ENCODE measurements around the gene NREP.
"Not testable (repeated sequence)": the region's sequence is repeated elsewhere in the genome, so short reads cannot be mapped to it uniquely, and the experiment has no call there.

NREP gene

DNA sequence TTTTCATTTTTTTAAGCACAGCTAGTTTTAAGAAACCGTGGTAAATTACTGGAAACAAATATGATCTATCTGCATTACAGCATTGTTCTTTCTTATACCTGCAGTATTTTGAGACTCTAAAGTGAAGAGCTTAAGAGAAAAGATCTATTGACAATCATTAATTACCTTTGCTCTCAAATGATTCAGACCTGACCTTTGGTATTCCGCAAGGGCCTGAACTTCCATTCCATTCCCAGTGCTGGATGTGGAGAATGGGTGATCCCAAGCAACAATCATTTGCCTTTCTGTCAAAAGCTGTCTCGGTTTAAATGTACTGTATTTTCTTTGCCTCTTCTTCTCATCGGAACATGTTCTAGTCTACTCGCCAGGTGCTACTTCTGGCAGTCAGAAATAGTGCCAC, 18.9 kb downstream of the NREP start:
- DNase-seq (ENCODE audit: low read depth): no peak

DNA sequence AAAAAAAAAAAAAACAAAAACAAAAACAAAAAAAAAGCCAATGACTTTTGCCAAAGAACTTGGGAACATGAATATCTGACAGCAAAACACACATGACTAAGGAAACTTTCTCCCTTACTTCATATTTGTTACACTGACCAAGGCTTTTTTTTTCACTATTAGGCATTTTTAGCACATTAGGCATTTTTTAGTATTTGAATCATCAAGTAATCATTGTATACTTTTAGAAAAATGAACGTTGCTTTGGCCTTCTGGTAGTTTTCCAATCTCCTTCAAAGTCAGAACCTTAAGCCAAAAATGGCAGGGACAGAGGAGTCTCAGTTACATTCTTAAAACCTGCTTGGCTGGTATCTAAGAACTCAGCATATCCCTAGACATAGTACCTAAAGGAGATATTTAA, 19.3 kb downstream of the NREP start:
- DNase-seq (ENCODE audit: low read depth): no peak

DNA sequence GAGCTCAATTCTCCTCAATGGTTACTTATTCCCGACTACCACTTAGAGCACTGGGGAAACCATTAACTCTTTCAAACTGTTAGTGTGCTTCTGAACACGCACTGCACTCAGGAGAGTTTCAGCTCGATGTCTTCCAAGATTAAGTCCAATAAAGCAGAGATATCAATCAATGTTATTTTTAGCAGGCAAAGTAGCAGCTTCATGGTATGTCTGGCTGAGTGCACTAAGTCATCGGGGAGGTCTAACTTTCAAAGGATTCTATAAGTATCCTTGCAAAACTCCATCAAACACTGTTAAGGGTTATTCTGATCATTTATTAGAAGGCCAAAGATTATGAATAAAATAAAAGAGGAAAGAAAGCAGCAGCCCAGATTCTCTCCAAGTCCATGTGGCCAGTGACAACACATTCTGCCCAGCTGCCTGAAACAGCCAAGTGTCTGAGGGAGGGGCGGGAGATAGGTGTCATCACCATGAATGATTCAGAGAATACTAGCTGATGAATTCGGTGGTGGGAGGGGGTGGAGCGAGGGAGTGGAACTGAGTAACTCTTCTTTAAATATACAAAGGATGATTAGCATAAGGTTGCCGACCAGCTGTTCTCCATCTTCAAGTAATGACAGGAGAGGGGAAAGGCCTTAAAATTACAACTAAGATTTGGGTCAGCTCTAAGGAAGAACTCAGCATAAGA, 21.3 kb downstream of the NREP start:
- DNase-seq (ENCODE audit: low read depth): peak; percentile 36

DNA sequence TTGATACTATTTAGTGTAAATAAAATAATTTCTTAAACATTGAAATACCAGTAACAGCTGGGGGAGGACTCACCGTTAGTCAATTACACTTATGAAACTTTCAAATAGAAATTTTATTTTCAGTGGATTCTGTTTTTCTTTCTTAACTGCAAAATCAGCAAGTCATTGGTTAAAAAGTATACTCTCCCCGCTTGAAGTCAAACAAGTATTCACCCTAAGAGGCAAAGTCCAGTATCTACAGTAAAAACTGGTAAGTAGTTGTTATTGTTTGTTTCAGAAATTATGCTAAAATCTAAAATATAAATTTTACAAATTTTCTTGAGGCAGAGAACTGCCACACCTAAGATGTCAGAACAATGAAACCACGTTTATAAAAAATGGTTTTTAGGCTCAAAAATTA, 22.4 kb downstream of the NREP start:
- no peak for DNase-seq (ENCODE audit: low read depth)

DNA sequence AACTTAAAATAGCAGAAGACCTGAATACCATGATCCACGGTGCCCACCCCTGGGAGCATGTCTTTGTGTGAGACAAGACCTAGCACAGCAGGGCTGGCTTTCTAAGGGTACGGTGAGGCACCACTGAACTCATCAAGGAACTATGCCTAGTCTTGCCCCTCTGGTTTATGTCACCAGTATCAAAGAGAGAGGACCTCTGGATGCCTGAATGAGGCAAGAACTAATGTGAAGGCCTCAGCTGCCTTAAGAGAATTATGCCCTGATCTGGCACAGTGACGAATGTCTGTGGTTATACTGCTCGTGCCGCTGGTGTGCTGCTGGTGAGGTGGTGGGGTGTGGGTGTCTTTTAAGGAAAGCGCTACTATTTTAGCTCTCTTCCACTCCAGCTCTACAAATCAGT, 23.0 kb downstream of the NREP start:
- no peak for DNase-seq (ENCODE audit: low read depth)

DNA sequence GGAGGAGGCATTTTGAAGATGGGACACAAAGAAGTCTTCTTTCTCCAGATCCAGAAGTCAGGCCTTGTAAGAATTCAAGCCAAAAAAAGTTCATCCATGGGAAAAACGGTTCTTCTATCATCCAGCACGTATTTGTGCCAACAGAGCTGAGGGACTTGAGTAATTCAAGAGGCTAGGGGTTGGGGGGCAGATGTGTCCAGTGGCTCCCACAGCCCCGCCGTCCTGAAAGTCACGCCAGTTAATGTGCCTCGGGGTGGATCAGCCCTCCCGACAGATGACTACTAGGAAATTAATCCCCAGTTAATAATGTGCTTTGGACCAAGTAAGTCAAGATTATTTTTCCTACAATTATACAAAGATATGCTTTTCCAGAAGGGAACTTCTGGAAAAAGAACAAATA, 23.4 kb downstream of the NREP start:
- DNase-seq (ENCODE audit: low read depth): no peak

DNA sequence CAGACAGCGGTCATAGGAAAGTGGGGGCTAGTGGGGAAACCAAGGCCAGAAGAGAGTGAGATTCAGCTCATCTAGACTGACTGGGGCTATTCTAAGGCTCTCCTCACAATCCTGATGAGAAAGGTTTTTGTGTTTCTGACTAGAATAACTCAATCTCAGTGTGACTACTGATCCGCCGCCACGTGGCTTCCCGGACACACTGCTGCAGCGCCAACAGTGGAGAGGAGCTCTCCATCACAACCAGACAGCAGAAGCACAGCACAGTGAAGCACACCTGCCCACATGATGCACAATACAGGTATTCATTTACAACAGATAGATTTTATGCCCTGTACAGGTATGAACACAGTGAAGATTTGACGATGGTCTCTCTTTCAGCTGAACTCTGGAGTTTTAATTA, 25.4 kb downstream of the NREP start:
- DNase-seq (ENCODE audit: low read depth): no peak

DNA sequence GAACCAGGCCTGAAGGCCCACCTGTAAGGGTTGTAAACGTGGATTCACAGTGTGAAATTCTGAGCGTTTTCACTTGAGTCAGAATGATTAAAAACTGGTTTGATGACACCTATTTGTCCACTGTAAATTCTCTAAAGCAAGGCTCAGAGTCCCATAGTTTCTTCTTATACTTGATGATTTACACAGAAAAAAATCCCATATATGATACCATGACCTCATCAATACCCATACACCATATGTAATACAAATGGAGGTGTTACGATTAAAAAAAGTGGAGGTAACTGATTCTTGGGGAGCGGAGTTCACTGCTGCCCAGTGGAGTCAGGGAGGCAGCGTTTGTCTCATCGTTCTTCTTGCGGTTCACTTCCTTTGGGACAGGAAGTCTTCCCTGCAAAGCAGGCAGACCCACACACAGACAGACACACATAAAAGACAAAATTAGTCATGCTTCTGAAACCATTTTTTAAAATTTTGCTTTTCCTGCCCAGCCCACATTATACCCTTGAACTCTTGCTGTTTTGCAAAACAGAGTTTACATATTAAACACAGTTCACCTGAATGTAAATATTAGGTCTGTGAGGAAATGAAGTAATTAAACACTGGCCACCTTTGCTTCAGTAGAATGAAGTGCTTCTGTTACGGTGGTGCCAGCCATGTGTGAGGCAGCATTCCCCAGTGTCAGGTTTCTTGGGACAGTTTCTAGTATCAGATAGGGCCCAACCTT, 26.2 kb downstream of the NREP start:
- DNase-seq (ENCODE audit: low read depth): no peak

DNA sequence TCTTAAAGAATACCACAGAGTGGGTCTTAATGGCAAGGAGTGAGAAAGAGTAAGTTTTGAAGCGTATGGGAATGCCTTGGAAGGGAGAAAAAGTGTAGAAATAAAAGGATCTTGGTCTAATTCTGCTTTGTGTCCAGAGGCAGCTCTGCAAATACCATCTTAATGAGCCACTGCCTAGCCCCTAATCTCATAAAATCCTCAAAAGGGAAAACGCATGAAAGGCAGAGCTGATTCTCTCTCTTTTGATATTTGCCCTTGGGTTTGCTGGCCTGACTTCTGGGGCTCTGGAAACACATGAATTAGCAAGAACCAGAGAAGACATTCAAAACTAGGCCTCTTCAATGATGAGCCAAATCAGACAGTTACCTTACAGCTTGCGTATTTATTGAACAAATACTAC, 28.1 kb downstream of the NREP start:
- no peak for DNase-seq (ENCODE audit: low read depth)

DNA sequence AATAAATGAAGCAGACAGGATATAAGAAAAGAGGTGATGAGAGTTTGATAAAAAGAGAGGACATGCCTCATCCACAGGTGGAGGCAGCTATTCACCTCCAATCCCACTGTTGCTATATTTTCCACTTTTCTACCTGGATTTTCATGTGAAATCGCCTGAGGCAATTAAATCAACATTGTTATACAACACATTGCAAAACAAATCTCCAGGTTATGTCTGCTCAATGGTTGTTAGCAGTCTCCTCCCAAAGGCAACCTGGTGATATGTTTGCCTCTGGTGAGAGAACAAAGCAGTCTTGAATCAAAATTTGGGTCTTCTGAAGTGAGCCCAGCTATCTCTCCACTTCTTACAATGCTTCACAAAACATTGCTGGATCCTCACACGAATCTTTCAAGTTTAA, 30.0 kb downstream of the NREP start:
- DNase-seq (ENCODE audit: low read depth): no peak

DNA sequence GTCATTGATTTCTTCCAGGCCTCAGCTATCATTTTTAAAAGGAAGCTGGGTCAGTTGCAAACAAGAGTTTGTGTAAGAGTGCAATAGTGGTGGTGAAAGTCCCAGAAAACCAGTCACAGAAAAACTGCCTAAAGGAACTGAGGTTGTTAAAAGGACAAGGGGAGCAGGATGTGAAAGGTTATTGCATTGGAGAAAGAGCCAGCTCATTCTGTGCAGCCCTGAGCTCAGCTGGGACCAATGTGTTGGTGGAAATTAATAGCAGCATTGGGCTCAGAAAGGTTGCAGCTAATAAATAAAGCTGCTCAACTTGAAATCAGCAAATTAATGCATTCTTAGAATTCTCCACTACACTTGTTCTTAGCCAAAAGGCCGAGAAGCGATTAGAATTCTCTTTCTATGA, 34.9 kb downstream of the NREP start:
- no peak for DNase-seq (ENCODE audit: low read depth)

DNA sequence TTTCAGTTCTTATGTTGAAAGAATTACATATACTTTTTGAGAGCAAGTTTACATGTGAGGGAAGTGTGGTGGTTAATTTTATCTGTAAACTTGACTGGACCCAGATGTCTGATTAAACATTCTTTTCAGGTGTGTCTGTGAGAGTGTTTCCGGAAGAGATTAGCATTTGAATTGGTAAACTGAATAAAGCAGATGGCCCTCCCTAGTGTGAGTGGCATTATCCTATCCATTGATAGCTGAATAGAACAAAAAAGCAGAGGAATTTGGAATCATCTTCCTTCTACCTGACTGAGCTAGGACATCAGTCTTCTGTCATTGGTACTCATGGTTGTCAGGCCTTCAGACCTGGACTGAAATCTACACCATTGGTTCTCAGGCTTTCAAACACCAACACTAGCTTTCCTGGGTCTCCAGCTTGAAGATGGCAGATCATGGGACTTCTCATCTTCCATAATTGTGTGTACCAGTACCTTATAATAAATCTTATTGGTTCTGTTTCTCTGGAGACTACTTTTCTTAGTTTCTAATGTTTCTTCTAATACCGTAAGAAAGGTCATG, 36.6 kb downstream of the NREP start:
- no peak for DNase-seq (ENCODE audit: low read depth)

DNA sequence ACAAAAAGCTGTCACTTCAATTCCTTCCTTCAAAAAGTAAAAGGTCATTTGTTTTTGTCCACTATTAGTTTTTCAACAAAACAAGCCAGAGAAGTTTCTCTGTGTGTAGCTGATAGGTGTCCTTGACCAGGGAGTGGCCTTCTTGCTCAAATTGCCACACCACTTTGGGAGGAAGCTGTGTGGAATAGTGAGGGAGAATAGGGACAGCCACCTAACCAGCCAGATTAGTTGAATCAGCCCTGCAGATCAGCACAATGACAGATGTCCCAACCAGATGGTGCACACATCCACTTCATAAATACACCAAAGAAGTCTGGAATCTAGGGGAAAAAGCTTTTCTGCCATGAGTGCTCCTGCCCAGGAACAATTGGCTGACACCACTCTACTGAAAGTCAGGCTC, 37.2 kb downstream of the NREP start:
- no peak for DNase-seq (ENCODE audit: low read depth)

DNA sequence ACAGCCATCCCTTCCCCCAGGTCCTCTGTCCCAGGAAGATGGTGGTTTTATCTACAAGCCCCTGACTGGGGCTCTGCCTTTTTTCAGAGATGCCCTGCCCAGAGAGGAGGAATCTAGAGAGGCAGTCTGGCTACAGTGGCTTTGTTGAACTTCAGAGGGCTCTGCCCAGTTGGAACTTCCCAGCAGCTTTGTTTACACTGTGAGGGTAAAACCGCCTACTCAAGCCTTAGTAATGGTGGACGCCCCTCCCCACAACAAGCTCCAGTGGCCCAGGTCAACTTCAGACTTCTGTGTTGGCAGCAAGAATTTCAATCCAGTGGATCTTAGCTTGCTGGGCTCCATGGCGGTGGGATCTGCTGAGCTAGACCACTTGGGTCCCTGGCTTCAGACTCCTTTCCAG, 40.2 kb downstream of the NREP start:
- not testable (repeated sequence) for DNase-seq (ENCODE audit: low read depth)

DNA sequence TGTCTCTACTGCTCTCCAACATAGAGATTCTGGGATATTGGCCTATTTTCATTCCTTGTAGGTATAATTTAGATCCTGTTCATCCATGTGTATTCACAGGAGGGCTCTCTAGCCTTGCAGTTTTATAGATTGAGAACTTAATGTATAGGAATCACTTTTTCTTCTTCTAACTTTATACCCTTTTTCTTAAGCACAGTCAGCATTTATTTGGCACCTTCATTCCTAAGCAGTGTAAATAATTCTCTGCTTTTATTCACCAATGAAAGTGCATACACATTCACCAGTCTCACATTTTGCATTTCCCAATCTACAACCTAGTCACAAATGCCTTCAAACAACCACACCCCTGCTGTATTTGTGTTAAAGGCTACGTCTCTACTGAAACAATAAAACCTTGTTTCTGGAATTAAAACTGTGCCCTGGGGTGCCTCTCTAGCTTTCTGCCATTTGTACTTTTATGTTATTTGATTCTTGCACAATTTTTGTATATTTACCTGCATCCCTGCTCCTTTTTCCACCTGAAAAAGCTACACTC, 49.3 kb downstream of the NREP start:
- no peak for DNase-seq (ENCODE audit: low read depth)

DNA sequence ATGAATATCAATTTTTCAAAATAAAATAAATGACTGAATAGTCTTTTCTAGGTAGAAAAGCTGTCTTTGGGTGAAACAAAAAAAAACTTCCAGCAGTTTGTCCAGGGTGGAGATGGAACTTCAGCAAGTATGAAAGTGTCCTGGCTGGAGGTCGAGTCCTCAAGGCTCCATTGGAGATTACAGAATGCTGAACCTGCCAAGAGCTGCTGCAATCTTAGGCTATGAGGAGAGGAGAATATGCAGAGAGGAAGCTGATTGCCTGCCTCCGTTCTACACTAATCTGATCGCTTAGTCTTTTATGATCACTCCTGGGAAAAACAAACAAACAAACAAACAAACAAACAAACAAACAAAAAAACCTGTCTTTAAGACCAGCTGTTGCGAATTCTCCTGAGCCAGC, 50.6 kb downstream of the NREP start:
- DNase-seq (ENCODE audit: low read depth): no peak

DNA sequence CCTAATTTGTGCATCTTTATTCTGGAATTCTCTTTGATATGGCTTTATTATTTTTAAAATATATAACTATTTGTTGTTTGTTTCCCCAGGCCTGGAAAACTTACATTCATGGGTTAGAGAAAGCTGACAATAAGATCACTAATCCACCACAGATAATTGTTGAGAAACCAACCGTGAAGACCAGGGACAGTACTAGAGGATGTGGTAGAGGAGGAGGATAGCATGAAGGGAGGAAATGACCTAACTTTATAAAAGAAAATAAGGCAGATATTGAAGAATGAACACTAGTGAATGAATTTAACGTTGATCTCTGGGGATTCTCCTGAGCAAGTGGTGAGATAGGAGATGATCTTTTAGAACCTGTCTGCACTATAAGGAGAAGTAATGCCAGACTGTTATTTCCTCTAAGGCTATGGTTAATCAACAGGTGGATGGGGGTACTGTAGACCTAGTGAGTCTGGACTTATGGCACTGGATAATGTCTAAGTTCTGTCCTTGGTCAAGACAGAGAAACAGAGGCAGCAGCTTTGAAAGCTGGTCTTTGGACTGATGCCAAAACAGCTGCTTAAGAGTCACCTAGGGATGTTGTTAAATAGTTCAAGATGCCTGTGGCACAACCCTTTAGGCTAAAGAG, 52.4 kb downstream of the NREP start:
- DNase-seq (ENCODE audit: low read depth): no peak

DNA sequence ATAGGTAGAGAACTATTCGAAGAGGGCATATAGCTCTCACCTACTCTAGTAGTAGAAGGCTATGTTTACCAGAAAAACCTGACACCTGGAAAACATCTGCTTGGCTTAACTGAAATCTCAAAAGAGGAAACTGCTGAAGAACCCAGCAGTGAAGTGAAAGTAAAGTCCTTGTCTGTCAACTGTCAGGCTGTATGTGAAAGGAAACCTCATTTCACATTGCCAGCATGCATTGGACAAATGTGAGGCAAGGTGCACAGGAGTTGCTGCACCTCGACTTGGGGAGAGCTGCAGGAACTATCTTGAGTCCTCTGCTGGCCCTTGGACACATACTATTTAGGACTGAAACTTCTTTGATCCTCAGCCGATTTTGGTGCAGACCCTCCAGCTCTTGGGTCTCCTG, 53.3 kb downstream of the NREP start:
- no peak for DNase-seq (ENCODE audit: low read depth)

DNA sequence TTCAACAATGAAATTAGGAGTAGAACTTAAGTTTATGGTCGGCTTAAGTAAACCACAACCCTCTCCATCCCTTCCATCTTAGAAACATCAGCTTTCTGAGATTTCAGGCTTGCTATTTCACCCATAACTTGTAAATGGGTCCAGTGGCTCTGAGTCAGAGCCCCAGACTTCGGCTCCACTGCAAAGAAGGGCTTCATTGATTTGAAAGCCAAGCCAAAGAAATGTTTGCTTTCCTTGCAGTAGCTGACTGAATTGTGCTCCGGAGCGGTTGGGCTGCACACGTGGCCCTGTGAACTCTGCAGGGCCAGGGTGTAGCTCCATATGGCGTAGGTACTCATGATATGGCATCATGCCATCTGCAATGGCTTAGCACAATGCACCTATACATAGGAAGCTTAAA, 57.0 kb downstream of the NREP start:
- DNase-seq (ENCODE audit: low read depth): no peak

DNA sequence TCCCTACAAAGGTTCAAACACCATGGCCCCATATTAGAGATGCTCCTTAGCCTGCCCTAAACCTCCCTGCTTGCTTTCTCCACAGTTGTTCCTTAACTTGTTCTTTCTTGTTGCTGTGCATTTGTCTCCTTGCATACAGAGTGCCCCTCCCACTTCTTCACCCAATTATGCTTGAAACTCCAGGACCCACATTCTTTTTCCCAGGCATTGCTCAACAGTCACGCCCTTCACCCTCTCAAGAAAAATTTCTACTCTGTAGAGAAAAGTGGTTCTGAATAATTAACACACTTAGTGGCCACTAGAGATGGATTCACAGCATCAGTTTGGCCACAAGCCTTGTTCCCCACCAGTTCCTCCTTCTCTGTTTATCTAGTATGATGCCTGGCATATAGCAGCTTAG, 57.7 kb downstream of the NREP start:
- DNase-seq (ENCODE audit: low read depth): no peak

DNA sequence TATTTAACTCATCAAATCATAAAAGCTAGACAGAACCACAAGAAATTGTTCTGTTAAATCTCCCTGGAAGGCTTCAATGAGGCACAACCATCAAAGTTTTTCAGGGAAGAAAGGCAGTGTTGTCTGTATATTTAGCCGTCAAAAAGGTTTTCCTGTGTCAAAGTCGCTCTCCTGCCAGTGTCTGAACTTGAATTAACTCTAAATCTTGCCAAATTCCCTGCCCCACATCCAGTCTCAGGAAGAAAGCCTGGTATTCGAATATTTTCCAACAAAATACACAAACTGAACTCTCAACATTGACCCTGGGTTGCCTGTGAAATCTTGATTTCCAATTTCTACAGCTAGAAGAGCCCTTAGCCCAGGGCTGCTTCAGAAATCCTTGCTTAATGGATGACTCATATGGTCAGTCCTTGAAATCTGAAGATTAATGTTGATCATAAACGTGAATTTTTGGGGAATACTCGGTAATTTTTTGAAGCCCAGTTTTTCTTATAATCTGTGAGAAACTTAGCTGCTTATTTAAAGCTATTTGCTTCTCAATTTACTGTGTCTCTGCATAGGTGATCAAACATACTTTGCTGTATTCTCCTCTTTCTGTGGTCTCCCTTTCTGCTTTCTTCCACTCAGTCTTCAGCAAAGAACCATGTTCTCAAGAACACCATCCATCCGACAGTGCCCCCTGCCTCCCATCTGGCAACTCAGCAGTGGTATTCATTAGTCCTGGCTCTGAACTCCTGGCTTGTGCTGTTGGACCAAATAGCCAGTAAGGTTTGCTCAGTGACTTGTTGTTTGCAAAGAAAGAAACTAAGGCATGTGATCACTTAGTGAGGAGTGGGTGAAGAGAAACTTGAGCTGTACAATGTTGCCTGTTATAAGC, 58.9 kb downstream of the NREP start:
- DNase-seq (ENCODE audit: low read depth): no peak

DNA sequence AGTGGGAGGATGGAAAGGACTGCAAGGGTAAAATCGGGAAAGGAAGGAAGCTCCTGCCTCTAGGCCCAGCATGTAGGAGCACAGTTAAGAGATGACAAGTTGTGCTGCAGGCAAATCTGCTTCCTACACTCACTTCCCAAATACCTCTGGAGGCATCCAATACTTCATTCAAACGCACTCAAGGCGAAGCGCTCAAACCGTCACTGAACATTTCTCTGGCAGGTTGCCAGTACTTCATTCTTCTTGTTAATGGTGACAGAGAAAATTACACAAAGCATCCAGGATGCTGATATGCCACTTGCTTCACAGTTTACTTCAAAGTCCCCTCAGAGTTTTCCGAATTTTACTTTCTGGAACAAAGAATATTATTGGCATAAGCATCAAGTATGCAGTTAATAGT, 59.8 kb downstream of the NREP start:
- no peak for DNase-seq (ENCODE audit: low read depth)
